Measurements from ENCODE around the gene MCM10. TPM values are rescaled to one million over a fixed set of nuclear protein-coding genes. Genes with fewer than 3 reads are reported as not detected.
"Not testable (repeated sequence)": the region's sequence is repeated elsewhere in the genome, so short reads cannot be mapped to it uniquely, and the experiment has no call there.

MCM10 gene
- total RNA-seq, 1 experiment from 2014 or later: 7.0 TPM

DNA sequence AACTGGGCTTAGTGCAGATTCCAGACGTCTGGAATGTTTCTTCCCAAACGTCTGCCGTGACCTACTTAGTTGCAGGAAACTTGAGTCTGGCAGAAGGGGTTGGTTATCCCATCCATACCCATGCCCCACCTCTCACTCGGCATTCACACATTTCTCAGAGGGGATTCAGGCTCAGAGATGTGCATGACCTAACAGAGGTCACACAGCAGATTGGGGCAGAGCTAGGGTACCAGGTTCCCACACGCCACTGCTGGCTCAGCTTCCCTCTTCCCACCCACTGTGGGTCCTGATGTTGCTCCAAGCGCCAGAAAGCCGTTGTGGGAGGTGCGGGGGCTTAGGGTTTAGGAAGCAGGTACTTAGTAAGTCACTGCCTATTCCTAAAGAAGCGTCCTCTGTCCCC is 69.8 kb downstream of the MCM10 start:
- Histone ChIP-seq H3K9me2 (replicated peaks; ENCODE audit: insufficient read depth, low read length) (no peaks in the 10 kb centered on the region), H4K20me1 (ENCODE audit: insufficient read depth, low read depth, low read length) (no peaks in the 10 kb centered on the region), H3K27me3 (ENCODE audit: low read length) (no peaks in the 10 kb centered on the region), H3K27ac (ENCODE audit: low read length) (no peak overlapping the region), H3K9me3 (ENCODE audit: low read length) (no peaks in the 10 kb centered on the region), H3K4me2 (ENCODE audit: low read depth, low read length, poor library complexity, severe bottlenecking) (no peak overlapping the region), H3K4me3 (ENCODE audit: low read length) (no peak overlapping the region), H3K4me1 (ENCODE audit: low read length) (peaks cover 28% of the 10 kb centered on the region), H3K36me3 (ENCODE audit: insufficient read depth, low read length) (no peaks in the 10 kb centered on the region), H3K9ac (ENCODE audit: low read length) (no peak overlapping the region), H2AFZ (ENCODE audit: low read length) (no peak overlapping the region), H3K79me2 (ENCODE audit: low read length) (no peaks in the 10 kb centered on the region)
- no peak for DNase-seq

DNA sequence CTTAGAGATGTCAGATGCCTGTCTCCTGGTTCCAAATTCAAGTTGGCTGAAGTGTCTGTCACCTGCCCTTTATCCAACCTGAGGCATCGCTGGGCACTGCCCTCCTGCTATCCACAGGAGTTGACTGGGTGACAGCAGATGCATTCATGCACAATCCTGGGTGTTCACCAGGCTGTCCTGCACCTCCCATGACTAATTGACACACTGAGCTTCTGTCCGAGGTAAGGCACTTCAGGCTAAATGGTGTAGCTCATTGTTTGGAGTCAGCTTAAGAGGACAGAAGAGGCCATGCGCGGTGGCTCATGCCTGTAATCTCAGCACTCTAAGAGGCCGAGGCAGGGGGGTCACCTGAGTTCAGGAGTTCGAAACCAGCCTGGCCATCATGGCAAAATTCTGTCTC is 70.5 kb downstream of the MCM10 start:
- Histone ChIP-seq H3K9me2 (replicated peaks; ENCODE audit: insufficient read depth, low read length) (no peaks in the 10 kb centered on the region), H3K4me3 (ENCODE audit: low read length) (no peak overlapping the region), H3K9ac (ENCODE audit: low read length) (no peak overlapping the region), H3K4me1 (ENCODE audit: low read length) (peaks cover 28% of the 10 kb centered on the region), H4K20me1 (ENCODE audit: insufficient read depth, low read depth, low read length) (no peaks in the 10 kb centered on the region), H3K9me3 (ENCODE audit: low read length) (no peaks in the 10 kb centered on the region), H3K36me3 (ENCODE audit: insufficient read depth, low read length) (no peaks in the 10 kb centered on the region), H3K79me2 (ENCODE audit: low read length) (no peaks in the 10 kb centered on the region), H2AFZ (ENCODE audit: low read length) (no peak overlapping the region), H3K27me3 (ENCODE audit: low read length) (no peaks in the 10 kb centered on the region), H3K4me2 (ENCODE audit: low read depth, low read length, poor library complexity, severe bottlenecking) (no peak overlapping the region), H3K27ac (ENCODE audit: low read length) (no peak overlapping the region)
- DNase-seq: no peak

DNA sequence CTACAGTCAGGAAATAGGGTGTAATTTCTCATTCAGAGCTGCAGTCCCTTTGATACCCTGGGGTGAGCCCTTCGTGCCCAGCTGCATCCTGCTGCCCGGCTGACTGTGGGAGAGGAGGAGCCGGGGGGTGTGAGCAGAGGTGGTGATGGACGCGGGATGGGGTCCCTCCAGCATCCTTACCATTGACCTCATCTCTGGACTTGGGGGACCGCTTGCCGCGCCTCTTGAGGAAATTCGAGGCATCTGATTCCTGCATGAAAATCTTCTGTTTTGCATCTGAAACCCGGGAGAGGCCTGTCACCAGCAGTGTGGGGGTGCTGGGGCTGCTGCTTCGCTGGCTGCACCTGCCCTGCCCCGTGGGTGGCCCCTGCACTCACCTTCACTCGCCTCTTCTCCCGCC is 72.0 kb downstream of the MCM10 start:
- peak overlapping the region; percentile 60 for H3K4me2 ChIP-seq (ENCODE audit: low read depth, low read length, poor library complexity, severe bottlenecking)
- no peaks in the 10 kb centered on the region for H3K79me2 ChIP-seq (ENCODE audit: low read length)
- H3K36me3 ChIP-seq (ENCODE audit: insufficient read depth, low read length): no peaks in the 10 kb centered on the region
- peaks cover 28% of the 10 kb centered on the region for H3K4me1 ChIP-seq (ENCODE audit: low read length)
- no peaks in the 10 kb centered on the region for H3K27me3 ChIP-seq (ENCODE audit: low read length)
- no peak overlapping the region for H2AFZ ChIP-seq (ENCODE audit: low read length)
- peak overlapping the region; percentile 16 for H3K9ac ChIP-seq (ENCODE audit: low read length)
- H4K20me1 ChIP-seq (ENCODE audit: insufficient read depth, low read depth, low read length): no peaks in the 10 kb centered on the region
- peak overlapping the region; percentile 16; the same call in 1 of the 2 replicates for H3K27ac ChIP-seq (ENCODE audit: low read length)
- H3K9me2 ChIP-seq (replicated peaks; ENCODE audit: insufficient read depth, low read length): no peaks in the 10 kb centered on the region
- DNase-seq: peak; percentile 45
- peak overlapping the region; percentile 11; the same call in 1 of the 2 replicates for H3K4me3 ChIP-seq (ENCODE audit: low read length)
- H3K9me3 ChIP-seq (ENCODE audit: low read length): no peaks in the 10 kb centered on the region

DNA sequence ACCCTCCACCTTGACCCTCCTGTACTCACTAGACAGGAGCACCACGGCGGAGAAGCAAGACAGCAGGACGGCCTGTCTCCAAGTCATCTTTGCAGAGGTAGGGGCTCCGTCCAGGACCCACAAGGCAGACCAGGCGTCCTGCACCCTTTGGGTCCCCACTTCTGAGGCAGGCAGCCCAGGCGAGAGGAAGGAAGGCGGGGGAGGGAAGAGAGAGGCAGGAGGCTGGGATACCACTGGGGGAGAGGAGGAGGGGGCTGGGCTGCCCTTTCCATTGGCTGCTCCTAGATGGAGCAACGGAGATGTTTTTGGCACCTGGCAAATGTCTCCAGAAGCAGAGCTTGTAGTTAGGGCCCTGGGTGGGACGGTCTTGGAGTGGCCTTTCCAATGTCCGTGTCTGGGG is 72.8 kb downstream of the MCM10 start, which contains the start of gene UCMA:
Gene UCMA (minus strand): TSS at position 203 of the 400 bp plus-strand sequence. CDS start 116 bp downstream, at position 87.
- peak within 1 kb of the TSS; percentile 11; the same call in 1 of the 2 replicates for H3K4me3 ChIP-seq (ENCODE audit: low read length)
- H3K4me1 ChIP-seq (ENCODE audit: low read length): peaks cover 28% of the 10 kb centered on the region
- H3K4me2 ChIP-seq (ENCODE audit: low read depth, low read length, poor library complexity, severe bottlenecking): peak within 1 kb of the TSS; percentile 60
- H3K36me3 ChIP-seq (ENCODE audit: insufficient read depth, low read length): no peaks in the 10 kb centered on the region
- peak within 1 kb of the TSS; percentile 16 for H3K9ac ChIP-seq (ENCODE audit: low read length)
- H2AFZ ChIP-seq (ENCODE audit: low read length): no peak within 1 kb of the TSS
- no peak for DNase-seq
- no peaks in the 10 kb centered on the region for H3K9me3 ChIP-seq (ENCODE audit: low read length)
- no peaks in the 10 kb centered on the region for H3K79me2 ChIP-seq (ENCODE audit: low read length)
- H4K20me1 ChIP-seq (ENCODE audit: insufficient read depth, low read depth, low read length): no peaks in the 10 kb centered on the region
- no peaks in the 10 kb centered on the region for H3K27me3 ChIP-seq (ENCODE audit: low read length)
- peak within 1 kb of the TSS; percentile 16; the same call in 1 of the 2 replicates for H3K27ac ChIP-seq (ENCODE audit: low read length)
- H3K9me2 ChIP-seq (replicated peaks; ENCODE audit: insufficient read depth, low read length): no peaks in the 10 kb centered on the region

DNA sequence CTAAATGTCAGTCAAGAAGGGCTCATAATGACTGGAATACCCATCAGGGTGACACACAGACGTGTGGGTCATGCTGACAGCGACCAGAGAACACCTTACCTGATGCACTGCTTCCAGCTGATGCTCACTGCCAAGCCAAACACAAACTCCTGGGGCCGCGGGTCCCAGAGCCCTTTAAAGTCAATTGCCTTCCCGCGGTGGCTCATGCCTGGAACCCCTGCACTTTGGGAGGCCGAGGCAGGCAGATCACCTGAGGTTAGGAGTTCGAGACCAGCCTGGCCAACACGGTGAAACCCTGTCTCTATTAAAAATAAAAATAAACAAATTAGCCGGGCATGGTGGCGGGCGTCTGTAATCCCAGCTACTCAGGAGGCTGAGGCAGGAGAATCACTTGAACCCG is 73.4 kb downstream of the MCM10 start:
- not testable (repeated sequence) for H3K9me2 ChIP-seq (replicated peaks; ENCODE audit: insufficient read depth, low read length); H3K9ac ChIP-seq (ENCODE audit: low read length); H3K27me3 ChIP-seq (ENCODE audit: low read length); H3K79me2 ChIP-seq (ENCODE audit: low read length); H3K36me3 ChIP-seq (ENCODE audit: insufficient read depth, low read length); H3K4me2 ChIP-seq (ENCODE audit: low read depth, low read length, poor library complexity, severe bottlenecking); DNase-seq; H3K27ac ChIP-seq (ENCODE audit: low read length); H3K4me3 ChIP-seq (ENCODE audit: low read length); H2AFZ ChIP-seq (ENCODE audit: low read length); H3K9me3 ChIP-seq (ENCODE audit: low read length); H4K20me1 ChIP-seq (ENCODE audit: insufficient read depth, low read depth, low read length)
- H3K4me1 ChIP-seq (ENCODE audit: low read length): peaks cover 25% of the 10 kb centered on the region

DNA sequence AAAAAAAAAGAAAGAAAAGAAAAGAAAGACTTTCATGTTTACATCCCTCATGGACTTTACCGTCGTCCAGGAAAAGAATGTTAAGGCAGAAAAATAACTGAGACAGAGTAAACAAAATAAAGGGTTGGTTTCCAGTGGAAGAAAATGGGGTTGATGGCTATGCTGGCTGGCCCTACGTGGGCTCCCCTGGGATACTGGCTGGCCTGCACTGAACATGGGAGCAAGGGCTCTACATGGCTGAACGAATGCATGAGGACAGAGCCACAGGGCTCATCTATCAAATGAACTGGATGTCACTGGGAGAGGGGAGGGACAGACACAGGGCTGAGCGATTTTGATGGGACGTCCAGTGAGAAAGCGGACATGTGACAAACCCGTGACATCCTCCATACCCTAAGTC is 75.3 kb downstream of the MCM10 start:
- no peak for DNase-seq
- Histone ChIP-seq H3K9ac (ENCODE audit: low read length) (no peak overlapping the region), H3K79me2 (ENCODE audit: low read length) (no peaks in the 10 kb centered on the region), H2AFZ (ENCODE audit: low read length) (no peak overlapping the region), H3K27ac (ENCODE audit: low read length) (no peak overlapping the region), H3K4me3 (ENCODE audit: low read length) (no peak overlapping the region), H3K9me2 (replicated peaks; ENCODE audit: insufficient read depth, low read length) (no peaks in the 10 kb centered on the region), H3K27me3 (ENCODE audit: low read length) (no peaks in the 10 kb centered on the region), H4K20me1 (ENCODE audit: insufficient read depth, low read depth, low read length) (no peaks in the 10 kb centered on the region), H3K4me1 (ENCODE audit: low read length) (peaks cover 21% of the 10 kb centered on the region), H3K36me3 (ENCODE audit: insufficient read depth, low read length) (no peaks in the 10 kb centered on the region), H3K4me2 (ENCODE audit: low read depth, low read length, poor library complexity, severe bottlenecking) (no peak overlapping the region), H3K9me3 (ENCODE audit: low read length) (no peaks in the 10 kb centered on the region)

DNA sequence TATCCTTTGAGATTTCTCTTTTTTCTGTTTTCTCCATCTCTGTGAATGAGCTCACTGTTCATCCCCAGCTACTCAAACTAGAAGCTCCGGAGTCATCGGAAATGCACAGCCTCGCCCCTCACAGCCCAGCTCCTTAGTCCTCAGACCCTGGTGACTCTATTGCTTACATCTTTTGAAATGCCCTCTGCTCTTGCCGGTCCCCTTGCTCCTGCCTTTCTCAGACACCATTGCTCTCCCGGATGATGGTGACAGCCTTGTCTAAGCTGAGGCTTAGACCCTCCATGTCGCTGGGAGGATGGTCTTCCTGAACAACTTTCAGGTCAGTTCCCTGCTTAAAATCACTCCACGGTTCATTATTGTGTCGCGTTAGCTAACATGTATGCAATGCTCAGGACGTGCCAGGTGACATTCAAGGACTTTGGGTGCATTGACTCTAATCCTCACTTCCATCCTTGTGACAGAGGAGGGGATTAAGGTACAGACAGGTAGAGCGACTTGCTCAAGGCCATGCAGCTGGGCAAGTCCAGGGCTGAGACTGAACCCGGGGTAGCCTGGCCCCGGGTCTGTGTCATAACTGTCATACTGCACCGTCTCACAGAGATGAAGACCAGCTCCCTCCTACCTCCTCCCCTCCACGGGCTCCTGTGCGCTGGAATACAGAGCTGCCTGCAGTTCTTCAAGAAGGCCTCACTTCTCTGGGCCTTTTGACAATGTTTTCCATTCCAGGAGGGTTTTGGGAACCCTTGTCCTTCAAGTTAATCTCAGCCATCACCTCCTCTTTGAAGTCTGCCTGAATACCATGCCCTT is 77.1 kb downstream of the MCM10 start:
- Histone ChIP-seq H3K4me2 (ENCODE audit: low read depth, low read length, poor library complexity, severe bottlenecking) (no peak overlapping the region), H3K9ac (ENCODE audit: low read length) (no peak overlapping the region), H3K27ac (ENCODE audit: low read length) (no peak overlapping the region), H3K79me2 (ENCODE audit: low read length) (no peaks in the 10 kb centered on the region), H3K4me1 (ENCODE audit: low read length) (peaks cover 8% of the 10 kb centered on the region), H3K27me3 (ENCODE audit: low read length) (no peaks in the 10 kb centered on the region), H3K4me3 (ENCODE audit: low read length) (no peak overlapping the region), H4K20me1 (ENCODE audit: insufficient read depth, low read depth, low read length) (no peaks in the 10 kb centered on the region), H3K9me3 (ENCODE audit: low read length) (no peaks in the 10 kb centered on the region), H2AFZ (ENCODE audit: low read length) (no peak overlapping the region), H3K9me2 (replicated peaks; ENCODE audit: insufficient read depth, low read length) (no peaks in the 10 kb centered on the region), H3K36me3 (ENCODE audit: insufficient read depth, low read length) (no peaks in the 10 kb centered on the region)
- DNase-seq: no peak

DNA sequence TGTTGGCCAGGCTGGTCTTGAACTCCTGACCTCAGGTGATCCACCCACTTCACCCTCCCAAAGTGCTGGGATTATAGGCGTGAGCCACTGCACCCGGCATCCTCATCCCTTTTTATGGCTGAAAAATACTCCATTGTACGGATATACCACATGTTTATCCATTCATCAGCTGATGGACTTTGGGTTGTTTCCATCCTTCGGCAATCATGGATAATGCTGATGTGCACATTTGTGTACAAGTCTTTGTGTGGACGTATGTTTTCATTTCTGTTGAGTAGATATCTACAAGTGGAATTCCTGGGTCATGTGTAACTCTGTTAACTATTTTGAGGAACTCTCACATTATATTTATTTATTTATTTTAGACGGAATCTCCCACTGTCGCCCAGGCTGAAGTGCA is 78.6 kb downstream of the MCM10 start:
- no peak overlapping the region for H3K4me3 ChIP-seq (ENCODE audit: low read length)
- H3K79me2 ChIP-seq (ENCODE audit: low read length): no peaks in the 10 kb centered on the region
- H3K27me3 ChIP-seq (ENCODE audit: low read length): no peaks in the 10 kb centered on the region
- H3K4me2 ChIP-seq (ENCODE audit: low read depth, low read length, poor library complexity, severe bottlenecking): no peak overlapping the region
- no peaks in the 10 kb centered on the region for H4K20me1 ChIP-seq (ENCODE audit: insufficient read depth, low read depth, low read length)
- no peaks in the 10 kb centered on the region for H3K9me2 ChIP-seq (replicated peaks; ENCODE audit: insufficient read depth, low read length)
- H3K4me1 ChIP-seq (ENCODE audit: low read length): no peaks in the 10 kb centered on the region
- no peaks in the 10 kb centered on the region for H3K9me3 ChIP-seq (ENCODE audit: low read length)
- H3K9ac ChIP-seq (ENCODE audit: low read length): no peak overlapping the region
- no peak overlapping the region for H2AFZ ChIP-seq (ENCODE audit: low read length)
- no peaks in the 10 kb centered on the region for H3K36me3 ChIP-seq (ENCODE audit: insufficient read depth, low read length)
- DNase-seq: no peak
- no peak overlapping the region for H3K27ac ChIP-seq (ENCODE audit: low read length)
